GM20431 (cell line): Measurements from ENCODE around the gene MXRA8.
"Not testable (repeated sequence)": the region's sequence is repeated elsewhere in the genome, so short reads cannot be mapped to it uniquely, and the experiment has no call there.

Source experiments
- in situ Hi-C: fragments of 300-500 bp; cut with MseI, MboI; formaldehyde crosslinking; loops from one replicate; pipeline ENCODE4 v1.15.0; 2020; ENCODE audit warnings: low sequenced_read_pairs; ENCODE audit not compliant: unreplicated experiment

MXRA8 gene, protein sequence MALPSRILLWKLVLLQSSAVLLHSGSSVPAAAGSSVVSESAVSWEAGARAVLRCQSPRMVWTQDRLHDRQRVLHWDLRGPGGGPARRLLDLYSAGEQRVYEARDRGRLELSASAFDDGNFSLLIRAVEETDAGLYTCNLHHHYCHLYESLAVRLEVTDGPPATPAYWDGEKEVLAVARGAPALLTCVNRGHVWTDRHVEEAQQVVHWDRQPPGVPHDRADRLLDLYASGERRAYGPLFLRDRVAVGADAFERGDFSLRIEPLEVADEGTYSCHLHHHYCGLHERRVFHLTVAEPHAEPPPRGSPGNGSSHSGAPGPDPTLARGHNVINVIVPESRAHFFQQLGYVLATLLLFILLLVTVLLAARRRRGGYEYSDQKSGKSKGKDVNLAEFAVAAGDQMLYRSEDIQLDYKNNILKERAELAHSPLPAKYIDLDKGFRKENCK

DNA sequence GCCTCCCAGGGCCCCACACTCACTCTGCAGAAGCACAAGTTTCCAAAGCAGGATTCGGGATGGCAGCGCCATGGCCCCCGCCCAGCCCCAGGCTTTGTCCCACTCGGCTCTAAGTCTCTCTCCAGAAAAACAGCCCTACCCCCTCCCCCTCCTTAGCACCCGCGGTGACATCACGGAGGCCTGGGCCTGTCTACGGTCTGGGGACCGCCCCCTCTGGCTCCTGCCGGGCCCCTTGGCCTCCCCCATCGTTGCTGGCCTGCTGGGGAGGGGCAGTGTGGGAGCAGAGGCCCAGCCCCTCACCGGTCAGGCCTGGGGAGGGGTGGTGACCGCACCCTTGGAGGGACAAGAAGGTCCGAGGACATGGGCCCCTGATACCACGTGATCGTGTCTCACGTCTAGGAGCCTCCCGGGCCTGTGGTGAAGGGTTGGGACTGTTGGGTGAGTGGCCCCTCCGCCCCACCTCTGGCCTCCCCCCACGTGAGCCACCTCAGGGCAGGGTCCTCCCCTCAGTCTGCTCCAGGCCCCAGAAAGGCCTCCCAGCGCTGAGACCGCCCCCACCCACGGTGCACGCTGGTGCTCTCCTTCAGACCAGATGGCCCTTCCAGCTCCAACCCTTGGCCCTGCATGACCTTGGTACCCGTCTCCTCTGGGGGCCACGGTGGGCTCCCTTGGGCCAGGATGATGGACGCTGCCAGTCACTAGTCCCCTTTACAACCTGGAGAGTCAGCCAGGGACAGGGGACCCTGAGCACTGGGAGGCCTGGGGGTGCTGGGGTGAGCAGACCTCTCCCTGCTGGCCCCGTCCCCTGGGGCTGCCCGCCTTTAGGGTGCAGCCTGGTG lies at the start of gene MXRA8:
Gene MXRA8 (minus strand): TSS at position 123 of the 839 bp plus-strand sequence. CDS start 51 bp downstream, at position 72.
- in situ Hi-C loops, result no loop called here

DNA sequence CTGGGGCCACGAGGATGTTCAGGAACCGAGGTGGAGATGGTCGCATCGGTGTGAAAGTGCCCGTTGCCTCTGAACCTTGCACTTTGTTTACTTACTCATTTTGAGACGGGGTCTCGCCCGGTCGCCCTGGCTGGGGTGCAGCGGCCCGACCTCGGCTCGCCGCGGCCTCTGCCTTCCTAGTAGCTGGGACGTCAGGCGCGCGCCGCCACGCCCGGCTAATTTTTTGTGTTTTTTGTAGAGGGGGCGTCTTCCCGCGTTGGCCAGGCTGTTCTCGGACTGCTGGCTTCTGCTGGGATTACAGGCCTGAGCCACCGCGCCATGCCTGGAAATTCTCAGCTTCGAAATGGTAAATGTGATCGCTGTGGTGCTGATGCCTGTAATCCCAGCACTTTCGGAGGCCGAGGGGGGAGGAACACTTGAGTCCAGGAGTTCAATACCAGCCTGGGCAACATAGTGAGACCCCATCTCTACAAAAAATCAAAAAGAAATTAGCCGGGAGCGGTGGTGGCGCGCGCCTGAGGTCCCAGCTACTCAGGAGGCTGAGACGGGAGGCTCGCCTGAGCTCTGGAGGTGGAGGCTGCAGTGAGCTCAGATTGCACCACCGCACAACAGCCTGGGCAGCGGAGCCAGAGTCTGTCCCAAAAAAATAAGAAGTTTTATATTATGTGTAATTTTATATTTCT lies 49.4 kb upstream of the MXRA8 start:
- in situ Hi-C loops, result no loop called here

DNA sequence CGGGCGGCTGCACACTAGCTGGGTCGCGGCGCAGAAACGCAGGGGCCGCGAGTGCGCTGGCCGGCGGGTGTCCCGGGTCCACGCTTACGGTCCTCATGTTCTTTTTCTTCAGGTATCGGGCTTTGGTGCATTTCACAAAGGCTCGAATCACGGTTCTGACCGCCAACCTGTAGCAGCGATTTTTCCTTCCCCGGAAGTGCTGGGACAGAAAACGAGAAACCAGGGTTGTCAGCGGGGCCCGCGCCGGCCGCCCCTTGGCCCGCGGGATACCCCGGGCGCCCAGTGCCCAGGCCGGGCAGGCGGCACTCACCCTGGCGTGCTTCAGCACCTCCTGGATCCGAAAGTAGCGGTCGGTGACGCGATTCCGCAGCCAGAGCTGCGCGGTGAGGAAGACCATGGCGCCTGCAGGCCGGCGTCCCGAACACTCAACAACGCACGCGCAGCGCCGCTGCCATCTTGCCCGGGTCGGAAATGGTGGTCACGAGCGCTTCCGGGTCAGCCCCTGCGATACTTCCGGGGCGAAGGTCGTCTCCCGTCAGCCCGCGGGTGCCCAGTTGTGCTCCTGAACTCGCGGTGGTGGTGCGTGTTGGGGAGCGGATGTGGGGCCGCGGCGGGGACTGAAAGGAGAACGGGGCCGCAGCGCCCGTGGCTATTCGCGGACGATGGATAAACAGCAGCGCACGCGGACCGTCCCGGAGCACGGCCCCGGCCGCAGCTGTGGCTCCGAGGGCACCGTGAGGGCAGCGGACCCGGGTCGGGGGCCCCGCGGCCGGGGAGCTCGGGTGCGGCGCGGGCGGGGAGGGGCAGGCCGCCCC lies 48.7 kb upstream of the MXRA8 start, which contains the start of gene MRPL20:
Gene MRPL20 (minus strand): TSS at position 473 of the 815 bp plus-strand sequence. CDS start 76 bp downstream, at position 397.
- in situ Hi-C loops, result no loop called here

DNA sequence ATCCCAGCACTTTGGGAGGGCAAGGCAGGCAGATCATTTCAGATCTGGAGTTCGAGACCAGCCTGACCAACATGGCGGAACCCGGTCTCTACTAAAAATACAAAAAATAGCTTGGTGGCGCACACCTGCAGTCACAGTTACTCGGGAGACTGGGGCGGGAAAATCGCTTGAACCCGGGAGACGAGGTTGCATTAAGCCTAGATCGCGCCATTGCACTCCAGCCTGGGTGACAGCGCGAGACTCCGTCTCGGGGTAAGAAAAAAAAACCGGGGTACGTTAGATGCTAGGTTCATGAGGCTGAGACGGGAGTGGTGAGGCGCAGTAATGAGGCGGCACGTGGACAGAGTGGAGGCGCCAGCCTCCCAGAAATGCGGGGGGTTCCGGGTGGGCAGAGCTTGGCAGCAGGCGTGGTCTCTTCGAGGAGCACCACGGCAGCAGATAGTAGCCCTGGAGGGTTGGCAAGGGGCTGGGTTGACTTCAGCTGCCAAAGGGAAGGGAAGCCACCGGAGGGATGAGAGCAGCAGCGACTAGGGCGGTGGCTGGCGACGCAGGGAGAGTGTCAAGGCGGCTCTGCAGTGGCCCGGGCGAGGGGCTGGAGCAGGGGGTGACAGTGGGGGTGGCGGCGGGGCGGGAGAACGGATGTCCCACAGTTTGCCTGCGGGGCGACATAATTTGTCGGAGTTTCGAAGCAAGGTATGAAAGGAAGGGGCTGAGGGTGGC lies 47.9 kb upstream of the MXRA8 start:
- in situ Hi-C loops, result no loop called here

DNA sequence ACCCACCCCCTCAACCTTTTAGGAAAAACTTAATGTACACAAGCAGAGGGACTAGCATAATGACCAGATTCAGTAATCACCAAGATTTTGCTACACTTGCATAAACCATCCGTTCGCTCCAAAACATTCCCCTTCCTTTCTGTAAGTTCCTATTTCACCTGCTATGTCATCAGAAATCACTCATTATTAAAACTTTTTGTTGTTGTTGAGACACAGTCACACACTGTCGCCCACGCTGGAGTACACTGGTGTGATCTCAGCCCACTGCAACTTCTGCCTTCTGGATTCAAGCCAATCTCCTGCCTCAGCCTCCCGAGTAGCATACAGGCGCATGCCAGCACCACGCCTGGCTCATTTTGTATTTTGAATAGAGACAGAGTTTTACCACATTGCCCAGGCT lies 45.3 kb upstream of the MXRA8 start:
- in situ Hi-C loops, result no loop called here

DNA sequence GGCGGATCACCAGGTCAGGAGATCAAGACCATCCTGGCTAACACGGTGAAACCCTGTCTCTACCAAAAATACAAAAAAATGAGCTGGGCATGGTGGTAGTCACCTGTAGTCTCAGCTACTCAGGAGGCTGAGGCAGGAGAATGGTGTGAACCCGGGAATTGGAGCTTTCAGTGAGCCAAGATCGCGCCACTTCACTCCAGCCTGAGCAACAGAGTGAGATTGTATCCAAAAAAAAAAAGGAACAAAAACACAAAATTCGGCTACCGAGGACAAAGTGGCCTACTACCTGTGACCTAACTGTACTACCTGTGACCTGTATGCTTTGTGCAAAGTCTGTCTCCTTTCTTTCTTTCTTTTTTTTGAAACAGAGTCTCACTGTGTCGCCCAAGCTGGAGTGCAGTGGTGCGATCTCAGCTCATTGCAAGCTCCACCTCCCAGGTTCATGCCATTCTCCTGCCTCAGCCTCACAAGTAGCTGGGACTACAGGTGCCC lies 44.6 kb upstream of the MXRA8 start:
- in situ Hi-C loops, result not testable (repeated sequence)

DNA sequence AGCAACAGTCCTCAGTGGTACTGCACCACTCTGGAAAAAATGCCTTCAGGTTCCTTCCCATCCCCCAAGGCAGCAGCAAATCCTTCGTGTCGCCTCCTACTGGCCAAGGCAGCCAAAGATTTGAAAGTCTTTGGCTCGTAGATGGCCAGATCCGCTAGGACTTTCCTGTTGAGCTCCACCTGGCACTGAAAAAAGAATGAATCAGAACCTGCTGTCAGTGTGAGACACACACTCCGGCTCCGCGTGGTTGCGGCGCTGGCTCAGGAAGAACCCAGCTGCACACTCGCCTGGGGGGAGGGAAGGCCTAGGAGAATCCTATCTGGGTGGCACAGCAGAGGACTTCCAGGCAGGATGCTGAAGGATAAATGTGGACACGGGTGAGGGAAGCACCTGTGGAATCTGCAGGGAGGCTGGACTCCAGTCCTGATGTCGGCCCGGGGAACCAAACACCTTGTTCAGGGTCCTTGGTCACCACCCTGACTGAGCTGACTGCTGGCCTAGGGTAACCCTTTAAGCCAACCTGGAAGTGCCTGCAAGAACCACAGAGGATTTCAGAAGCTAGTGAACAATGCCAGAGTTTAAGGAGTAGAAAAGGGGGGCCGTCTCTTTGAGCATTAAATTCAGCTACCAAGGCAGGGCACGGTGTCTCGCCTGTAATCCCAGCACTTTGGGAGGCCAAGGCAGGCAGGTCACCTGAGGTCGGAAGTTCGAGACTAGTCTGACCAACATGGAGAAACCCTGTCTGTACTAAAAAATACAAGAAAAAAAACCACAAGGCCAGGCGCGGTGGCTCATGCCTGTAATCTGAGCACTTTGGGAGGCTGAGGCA lies 43.9 kb upstream of the MXRA8 start:
- in situ Hi-C loops, result no loop called here

DNA sequence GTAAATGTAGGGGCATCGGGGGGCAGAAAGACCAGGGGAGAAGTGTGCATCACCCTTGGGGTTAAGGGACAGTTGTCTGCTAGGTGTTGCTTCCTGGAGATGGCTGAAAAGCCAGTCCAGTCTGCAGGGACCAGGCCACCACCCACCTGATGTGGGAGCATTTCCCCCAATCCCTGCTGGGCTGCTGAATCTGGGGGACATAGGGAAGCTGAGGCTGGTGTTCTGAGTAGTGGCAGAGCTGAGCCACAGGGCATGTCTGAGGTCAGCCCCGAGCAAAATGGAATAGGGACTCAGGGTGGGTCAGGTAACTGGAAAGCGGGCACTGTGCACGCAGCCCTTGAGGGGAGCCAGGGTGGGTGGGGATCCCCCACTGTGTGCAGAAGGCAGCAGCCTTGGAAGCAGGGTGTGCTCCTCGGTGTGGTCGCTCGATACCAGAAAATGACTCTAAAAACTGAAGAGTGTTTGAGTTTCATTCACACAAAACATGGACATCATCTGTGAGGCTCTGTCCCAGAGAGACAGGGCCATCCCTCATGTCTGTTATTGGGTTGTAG lies 43.2 kb upstream of the MXRA8 start:
- in situ Hi-C loops, result no loop called here

DNA sequence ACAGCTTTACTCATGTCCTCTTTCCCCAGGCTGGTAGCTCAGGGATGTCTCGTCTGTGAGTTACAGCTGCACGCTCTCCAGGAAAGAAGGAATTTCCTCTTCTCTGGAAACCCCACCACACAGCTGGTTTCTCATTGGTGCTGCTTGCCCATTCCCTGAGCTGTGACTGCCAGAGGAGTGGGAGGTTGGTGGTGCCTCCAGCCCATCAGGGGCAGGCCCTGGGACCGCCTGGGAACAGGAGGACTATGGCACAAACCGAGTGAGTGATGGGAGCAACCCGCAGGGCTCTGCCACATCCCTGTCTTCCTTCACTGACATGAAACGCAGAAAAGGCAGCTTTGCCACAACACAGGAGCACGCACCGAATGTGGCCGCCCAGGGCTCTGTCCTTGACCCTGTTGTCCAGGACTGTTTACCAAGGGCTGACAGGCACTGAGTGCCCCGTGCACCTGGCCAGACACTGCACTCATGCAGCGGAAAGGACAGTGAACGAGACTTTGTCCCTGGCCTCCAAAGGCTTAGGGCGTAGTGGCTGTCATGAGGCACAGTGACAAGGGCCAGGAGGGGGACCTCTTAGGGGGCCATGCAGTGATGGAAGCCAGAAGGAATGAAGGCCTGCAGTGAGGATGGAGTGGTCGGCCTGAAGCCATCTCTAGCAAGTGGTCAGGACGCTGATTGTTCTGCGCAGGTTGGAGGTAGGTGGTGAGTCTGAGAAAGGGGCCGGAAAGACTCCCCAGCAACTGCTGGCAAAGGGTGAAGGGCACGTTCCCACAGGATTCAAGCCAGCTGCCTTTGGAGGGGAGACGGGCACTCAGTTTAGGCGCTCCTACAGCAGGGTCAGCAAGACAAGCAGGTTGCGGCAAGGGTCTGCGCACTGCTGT lies 42.5 kb upstream of the MXRA8 start:
- in situ Hi-C loops, result no loop called here

DNA sequence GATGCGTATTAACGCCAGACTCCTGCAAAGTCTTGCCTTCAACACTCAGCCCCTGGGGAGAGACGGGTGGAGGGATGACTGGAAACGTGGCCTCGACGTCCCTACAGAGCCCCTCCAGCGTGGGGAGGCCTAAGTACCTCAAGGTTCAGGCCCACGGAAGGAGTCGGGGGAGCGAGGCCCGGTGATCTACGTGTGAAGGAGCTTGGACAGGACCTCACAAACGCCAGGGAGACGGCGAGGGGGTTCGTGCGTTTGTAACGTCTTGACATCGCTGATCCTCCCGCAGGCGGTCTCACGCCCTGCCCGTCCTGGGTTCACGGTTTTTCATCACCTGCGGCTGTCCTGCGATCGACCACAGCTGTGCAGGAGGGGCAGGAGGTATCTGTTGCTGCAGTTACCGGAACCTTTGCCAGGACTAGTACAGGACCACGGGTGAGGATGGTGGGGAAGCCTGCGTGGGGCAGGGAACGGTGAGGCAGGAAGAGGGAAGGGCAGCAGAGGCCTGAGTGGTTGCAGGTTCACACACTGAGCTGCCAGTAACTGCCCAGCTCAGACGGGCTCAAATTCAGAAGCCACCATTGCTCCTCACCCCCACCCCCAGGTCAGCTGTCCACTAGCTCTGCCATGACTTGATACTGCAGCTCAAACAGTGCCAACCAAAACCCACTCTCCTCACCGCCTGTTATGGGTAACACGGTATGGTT lies 41.7 kb upstream of the MXRA8 start:
- in situ Hi-C loops, result no loop called here

DNA sequence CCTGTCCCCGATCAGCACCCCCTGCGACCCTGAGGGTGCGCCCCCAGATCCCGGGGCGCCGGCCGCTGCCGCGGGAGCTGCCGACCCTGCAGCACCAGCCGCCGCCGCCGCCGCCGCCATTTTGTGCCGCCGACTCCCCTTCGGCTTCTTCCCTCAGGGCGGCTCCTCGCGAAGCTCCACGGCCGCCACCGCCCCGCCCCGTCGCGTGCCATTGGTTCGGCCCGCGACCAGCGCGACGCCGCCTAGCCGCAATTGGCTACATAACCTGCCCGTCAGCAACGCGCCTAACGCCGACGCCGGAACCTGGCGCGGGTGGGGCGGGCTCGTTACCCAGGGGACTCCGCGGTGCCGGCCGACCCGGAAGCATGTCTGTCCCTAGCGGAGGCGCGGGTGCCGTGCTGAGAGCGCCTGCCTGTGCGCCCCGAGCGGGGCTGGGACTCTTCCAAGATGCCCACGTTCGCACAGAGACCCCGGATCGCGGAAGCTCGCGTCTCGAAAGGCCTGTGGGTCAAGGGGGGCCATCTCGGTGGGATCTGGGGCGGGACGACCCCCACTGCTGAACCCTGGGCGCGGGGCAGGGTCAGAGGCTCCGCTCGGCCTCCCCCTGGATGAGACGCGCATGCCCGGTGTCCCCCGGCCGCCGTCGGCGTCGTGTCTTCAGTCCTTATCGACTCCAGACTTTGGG lies 41.0 kb upstream of the MXRA8 start, which contains the start of gene CCNL2:
Gene CCNL2 (minus strand): TSS at position 149 of the 685 bp plus-strand sequence. CDS start 29 bp downstream, at position 120.
- in situ Hi-C loops, result no loop called here

DNA sequence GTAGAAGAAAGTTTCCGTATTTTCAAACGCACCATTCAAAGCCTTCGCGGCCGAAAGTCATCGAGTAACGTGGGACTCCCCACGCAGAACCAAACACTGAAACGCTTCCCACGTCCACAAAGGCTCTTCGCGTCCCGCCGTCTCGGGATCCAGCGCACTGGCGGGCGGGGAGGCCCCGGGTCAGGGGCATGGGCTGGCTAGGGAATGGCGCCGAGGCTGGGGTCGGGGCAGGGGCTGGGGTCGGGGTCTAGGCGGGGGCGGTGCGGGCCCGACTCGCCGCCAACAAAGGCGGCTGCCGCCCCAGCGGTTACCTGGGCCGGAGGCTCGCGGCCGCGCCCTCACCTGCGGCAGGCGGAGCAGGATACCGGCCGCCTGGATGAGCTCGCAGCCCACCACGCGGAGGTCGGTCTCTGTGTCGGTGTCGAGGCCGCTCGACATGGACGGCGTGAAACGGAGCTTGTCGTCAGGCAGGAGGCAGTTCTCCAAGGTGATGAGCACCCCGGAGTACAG lies 40.4 kb upstream of the MXRA8 start:
- in situ Hi-C loops, result no loop called here

DNA sequence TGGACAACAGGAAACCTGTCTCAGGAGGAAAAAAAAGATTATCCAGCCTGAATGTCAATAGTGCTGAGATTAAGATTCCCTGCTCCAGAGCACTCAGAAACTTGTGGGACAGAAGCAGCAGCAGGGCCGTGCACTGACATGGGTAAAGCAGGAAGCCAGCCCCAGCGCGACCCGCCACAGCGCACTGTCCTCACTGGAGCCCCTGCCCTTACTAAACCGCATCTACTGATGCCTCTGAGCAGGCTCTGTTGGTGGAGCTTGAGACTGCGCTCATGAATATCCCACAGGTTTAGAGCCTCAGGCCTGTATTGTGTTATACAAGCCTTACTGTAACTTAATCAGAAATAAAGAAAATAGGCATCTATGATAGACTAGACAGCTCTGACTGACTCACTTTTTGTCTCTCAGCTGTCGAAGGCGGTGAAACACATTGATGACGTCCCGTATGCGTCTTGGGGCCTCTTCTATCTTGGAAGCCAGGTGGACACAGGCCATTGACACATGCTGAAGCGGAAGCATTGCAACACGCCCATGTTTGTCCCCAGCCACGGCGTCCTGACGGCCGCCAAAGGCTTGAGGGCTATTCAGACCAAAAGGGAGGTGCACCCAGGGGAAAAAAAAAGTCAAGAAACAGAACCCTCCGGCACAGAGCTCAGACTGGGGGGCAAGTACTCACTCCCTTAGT lies 39.6 kb upstream of the MXRA8 start:
- in situ Hi-C loops, result no loop called here

DNA sequence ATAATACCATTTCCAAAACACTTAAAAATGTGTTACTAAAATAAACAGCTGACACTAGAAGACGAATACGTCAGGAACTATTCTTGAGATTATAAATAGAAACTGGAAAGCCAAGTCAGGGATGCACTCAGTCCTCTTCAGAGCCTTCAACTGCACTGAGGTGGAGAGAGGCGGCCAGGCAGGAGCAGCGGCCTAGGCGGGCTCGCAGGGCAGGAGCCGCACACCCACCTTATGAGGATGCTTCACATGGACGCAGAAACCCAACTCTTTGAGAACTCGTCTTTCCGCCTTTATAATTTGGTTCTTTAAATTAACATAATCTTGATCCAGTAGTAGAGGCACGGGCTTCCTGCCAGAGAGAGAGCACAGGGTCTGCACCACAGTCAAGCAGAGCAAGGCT lies 36.8 kb upstream of the MXRA8 start:
- in situ Hi-C loops, result no loop called here

DNA sequence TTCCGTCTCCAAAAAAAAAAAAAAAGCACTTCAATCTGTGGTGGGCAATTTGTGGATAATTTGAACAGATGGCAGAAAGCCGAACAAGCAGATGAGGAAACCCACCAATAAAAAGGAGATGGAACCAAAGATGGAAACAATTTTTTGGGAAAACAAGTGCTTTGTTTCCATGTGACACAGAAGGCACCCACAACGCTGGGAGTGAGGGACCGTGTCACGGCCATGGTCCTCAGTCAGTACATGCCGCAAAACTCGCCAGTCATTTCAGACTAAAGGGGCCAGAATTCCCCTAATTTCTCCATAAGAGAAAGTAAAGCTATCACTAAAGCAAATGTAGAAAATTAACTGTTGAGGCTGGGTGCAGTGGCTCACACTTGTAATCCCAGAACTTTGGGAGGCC lies 35.8 kb upstream of the MXRA8 start:
- in situ Hi-C loops, result no loop called here
